ENCODE results near the gene MS4A6E.
A peak's percentile ranks its signal among the peaks of the same experiment; 100 is the strongest.

MS4A6E gene

DNA sequence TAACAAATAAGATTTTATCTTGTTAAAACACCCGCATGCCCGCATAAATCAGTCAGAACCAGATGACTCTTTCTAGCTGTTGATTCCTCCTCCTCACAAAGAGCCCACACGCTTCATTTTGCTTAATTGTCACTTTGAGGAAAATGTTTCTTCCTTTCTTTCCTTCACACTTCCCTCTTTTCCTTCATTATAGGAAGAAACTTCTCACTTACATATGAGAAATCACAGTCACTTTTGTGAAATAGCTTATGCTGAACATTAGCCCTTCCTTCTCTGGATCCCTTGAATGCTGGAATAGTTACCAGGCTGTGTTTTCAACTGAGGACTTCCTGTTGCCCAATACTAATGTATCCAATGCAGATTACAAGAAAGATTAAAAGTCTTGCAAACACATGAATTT lies 5.8 kb downstream of the MS4A6E start:
- TF ChIP-seq, protein P1, sequence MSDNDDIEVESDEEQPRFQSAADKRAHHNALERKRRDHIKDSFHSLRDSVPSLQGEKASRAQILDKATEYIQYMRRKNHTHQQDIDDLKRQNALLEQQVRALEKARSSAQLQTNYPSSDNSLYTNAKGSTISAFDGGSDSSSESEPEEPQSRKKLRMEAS (IDR thresholded peaks at IDR 0.05; ENCODE audit: low read depth, low read length): no peak
- TF ChIP-seq MYC (IDR thresholded peaks at IDR 0.05; ENCODE audit: low read depth, low read length) (no peak), POLR2A (IDR thresholded peaks at IDR 0.05; ENCODE audit: extremely low read depth, insufficient read length) (no peak)
- TF ChIP-seq, protein P2, sequence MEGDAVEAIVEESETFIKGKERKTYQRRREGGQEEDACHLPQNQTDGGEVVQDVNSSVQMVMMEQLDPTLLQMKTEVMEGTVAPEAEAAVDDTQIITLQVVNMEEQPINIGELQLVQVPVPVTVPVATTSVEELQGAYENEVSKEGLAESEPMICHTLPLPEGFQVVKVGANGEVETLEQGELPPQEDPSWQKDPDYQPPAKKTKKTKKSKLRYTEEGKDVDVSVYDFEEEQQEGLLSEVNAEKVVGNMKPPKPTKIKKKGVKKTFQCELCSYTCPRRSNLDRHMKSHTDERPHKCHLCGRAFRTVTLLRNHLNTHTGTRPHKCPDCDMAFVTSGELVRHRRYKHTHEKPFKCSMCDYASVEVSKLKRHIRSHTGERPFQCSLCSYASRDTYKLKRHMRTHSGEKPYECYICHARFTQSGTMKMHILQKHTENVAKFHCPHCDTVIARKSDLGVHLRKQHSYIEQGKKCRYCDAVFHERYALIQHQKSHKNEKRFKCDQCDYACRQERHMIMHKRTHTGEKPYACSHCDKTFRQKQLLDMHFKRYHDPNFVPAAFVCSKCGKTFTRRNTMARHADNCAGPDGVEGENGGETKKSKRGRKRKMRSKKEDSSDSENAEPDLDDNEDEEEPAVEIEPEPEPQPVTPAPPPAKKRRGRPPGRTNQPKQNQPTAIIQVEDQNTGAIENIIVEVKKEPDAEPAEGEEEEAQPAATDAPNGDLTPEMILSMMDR (IDR thresholded peaks at IDR 0.05; ENCODE audit: low read depth, low read length): no peak
- no peak for DNase-seq (ENCODE audit: low read depth)
- H3K4me3 ChIP-seq (ENCODE audit: low read depth, low read length): no peak overlapping the region

DNA sequence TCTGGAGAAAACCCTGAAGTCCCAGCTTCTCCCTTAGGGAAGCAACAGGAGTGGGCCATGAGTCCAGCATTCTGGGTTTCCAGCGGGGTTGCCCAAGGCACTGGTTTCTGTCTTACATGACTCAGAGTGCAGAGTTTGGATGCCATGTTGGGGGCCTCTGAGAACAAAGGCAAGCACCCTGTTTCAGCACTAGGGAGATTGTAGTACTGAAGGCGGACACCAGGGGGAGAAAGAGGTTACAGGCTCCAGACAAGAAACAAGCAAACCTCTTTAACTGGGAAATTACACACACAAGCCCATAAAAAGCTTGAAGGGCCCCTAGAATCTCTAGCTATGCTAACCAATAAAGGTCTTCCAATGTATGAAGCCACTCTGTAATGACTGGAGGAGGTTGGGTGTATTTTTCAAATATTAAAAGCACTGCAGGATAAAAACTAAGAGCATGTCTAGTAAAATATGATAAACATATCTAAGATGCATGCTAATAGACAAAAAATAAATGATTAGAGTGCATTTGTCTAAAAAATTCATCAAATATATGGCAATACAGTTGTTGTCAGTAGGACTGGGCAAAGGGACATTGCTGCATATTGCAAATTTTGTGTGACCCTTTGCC lies 7.1 kb downstream of the MS4A6E start:
- H3K4me3 ChIP-seq (ENCODE audit: low read depth, low read length): no peak overlapping the region
- TF ChIP-seq, protein P1 (IDR thresholded peaks at IDR 0.05; ENCODE audit: low read depth, low read length): no peak
- TF ChIP-seq, protein P2 (IDR thresholded peaks at IDR 0.05; ENCODE audit: low read depth, low read length): peak; percentile 88
- TF ChIP-seq POLR2A (IDR thresholded peaks at IDR 0.05; ENCODE audit: extremely low read depth, insufficient read length): no peak
- TF ChIP-seq MYC (IDR thresholded peaks at IDR 0.05; ENCODE audit: low read depth, low read length): no peak
- DNase-seq (ENCODE audit: low read depth): peak; percentile 84

DNA sequence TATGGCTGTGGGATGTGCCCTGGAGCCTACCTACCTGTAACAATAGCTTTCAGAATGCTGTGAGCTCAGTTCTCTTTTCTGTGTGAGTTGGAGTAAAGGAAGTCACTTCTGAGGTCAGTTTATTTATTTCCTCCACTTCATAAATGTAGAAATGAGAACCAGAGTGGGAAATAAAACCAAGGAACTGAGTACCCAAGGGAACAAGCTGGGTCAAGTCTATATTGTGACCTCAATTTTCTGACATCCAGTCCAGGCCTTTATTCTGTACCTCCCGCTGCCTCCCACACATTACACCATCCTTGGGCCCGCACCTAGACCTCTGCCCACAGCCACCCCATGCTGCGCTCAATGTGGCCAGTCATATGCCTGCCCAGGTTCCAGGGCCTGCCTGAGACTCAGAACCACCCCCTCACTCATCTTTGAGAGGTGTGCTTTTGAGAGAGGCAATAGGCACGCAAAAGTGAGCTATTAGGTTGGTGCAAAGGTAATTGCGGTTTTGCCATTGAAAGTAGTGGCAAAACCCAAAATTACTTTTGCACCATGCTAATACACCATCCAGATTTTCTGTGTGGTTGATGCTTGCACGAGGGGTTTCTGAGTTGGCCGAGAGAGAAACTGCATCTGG lies 9.8 kb downstream of the MS4A6E start:
- no peak overlapping the region for H3K4me3 ChIP-seq (ENCODE audit: low read depth, low read length)
- DNase-seq (ENCODE audit: low read depth): no peak
- no peak for TF ChIP-seq POLR2A (IDR thresholded peaks at IDR 0.05; ENCODE audit: extremely low read depth, insufficient read length)
- TF ChIP-seq, protein P2 (IDR thresholded peaks at IDR 0.05; ENCODE audit: low read depth, low read length): no peak

DNA sequence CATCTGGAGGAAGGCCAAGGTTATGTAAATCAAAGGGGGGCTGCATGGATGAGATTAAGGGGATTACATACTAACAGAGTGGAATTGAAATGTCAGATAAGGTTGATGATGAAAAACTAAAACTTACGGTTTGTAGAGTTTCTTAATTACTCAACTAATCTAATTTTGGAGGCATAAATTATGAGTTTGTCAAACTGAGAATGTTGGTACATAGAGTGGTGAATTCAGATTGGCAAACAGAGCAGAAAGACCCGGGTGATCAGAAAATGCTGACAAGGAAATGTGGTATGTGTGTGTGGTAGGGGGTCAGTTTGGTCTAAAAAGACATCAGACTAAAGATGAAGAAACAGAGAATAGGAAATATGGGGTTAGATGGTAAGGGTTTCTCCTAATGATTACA lies 11.0 kb downstream of the MS4A6E start:
- H3K4me3 ChIP-seq (ENCODE audit: low read depth, low read length): no peak overlapping the region
- TF ChIP-seq MYC (IDR thresholded peaks at IDR 0.05; ENCODE audit: low read depth, low read length) (no peak), POLR2A (IDR thresholded peaks at IDR 0.05; ENCODE audit: extremely low read depth, insufficient read length) (no peak)
- TF ChIP-seq, protein P1 (IDR thresholded peaks at IDR 0.05; ENCODE audit: low read depth, low read length): no peak
- TF ChIP-seq, protein P2 (IDR thresholded peaks at IDR 0.05; ENCODE audit: low read depth, low read length): no peak
- no peak for DNase-seq (ENCODE audit: low read depth)

DNA sequence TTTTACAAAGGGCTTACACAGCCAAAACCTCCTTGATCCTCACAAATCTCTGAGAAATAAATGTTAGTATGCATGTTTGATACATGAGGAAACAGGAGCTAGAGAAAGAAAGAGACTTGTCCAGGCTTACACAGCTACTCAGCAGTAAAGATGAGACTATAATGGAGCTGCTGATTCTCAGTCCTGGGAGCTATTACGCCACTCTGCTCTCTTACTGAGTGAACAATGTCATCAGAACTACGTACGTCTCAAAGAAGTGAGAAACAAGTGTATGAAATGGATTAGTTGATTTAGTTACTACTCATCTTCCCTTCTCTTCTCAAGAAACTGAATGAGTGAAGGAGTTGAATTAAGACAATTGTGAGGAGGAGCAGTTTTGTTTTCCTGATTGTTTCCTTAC lies 12.3 kb downstream of the MS4A6E start:
- no peak for DNase-seq (ENCODE audit: low read depth)
- TF ChIP-seq MYC (IDR thresholded peaks at IDR 0.05; ENCODE audit: low read depth, low read length) (no peak), POLR2A (IDR thresholded peaks at IDR 0.05; ENCODE audit: extremely low read depth, insufficient read length) (no peak)
- TF ChIP-seq, protein P1 (IDR thresholded peaks at IDR 0.05; ENCODE audit: low read depth, low read length): no peak
- TF ChIP-seq, protein P2 (IDR thresholded peaks at IDR 0.05; ENCODE audit: low read depth, low read length): no peak
- no peak overlapping the region for H3K4me3 ChIP-seq (ENCODE audit: low read depth, low read length)

Data from NB4 (cell line).